Bladder microvascular endothelial cell (primary cell): ENCODE data around the gene SMIM12. TPM values are rescaled to one million over a fixed set of nuclear protein-coding genes. Genes with fewer than 3 reads are reported as not detected.

Source experiments
- total RNA-seq: library from RNA; depleted of rRNA; stranded (reverse); fragments of >200 nt; gene quantifications from 2 replicates; pipeline ENCODE4 v1.2.3, GENCODE V29; 2014

Gene SMIM12
- 30.1 and 67.7 TPM in 2 replicates for total RNA-seq

DNA sequence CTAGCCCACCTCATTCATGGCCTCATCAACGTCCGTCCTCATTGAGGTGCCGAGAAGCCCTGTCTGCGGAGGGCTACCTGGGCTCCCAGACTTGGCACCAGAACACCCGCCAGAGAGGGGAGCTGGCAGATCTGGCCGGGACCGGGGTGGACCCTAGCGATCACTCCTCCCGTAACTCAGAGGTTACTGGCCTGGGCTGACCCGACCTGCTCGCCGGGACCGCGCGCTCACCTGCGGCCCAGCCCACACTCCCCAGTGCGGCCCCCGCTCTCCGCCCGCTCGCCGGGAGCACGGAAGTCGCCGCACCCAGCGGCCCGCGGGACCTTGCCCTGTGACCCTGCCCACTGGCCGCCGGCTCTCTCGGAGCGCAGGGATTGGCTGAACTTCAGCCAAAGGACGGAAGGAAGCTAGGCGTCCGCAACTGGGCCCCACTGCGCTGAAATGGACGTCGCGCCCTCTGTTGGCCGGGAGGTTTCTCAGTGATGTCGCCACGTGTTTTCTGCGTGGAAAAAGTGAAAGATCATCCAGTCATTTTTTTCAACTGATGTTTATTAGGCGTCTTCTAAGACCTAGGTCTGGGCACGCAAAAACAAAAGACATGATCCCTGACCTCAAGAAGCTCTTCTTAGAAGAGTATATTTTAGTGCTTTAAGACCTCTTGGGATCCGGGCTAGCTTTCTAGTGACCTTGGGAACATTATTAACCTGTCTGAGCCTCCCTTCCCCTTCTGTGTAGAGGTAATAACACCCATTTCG lies at the start of gene SMIM12:
Gene SMIM12, minus strand, starts transcription at position 304 of the 755 bp plus-strand sequence. CDS start 3,772 bp downstream, outside the sequence.

Other genes with a start within 250 kb of the SMIM12 start
- gene GJB5, start 104.7 kb downstream of the SMIM12 start, total RNA-seq = not detected in 2 replicates
- gene GJB4, start 100.0 kb downstream of the SMIM12 start, total RNA-seq = not detected in 2 replicates
- gene GJB3, start 78.5 kb downstream of the SMIM12 start, total RNA-seq = not detected in 2 replicates
- 2.6 and 130 TPM in 2 replicates for gene GJA4, start 66.8 kb downstream of the SMIM12 start, total RNA-seq
- under 0.01 TPM in 2 replicates for gene DLGAP3, start 69.9 kb upstream of the SMIM12 start, total RNA-seq
- gene TMEM35B, start 125.6 kb upstream of the SMIM12 start, total RNA-seq = 19.4 and 22.2 TPM in 2 replicates
- gene ZMYM6, start 172.2 kb upstream of the SMIM12 start, total RNA-seq = 8.1 and 11.8 TPM in 2 replicates
- 11.8 and 27.1 TPM in 2 replicates for gene ZMYM1, start 219.6 kb upstream of the SMIM12 start, total RNA-seq